Gastroesophageal sphincter (tissue), 4 donors: ENCODE data around the gene SSR4. TPM values are rescaled to one million over a fixed set of nuclear protein-coding genes. Genes with fewer than 3 reads are reported as not detected.

ENCODE experiments used
- ATAC-seq: fragments of 150-250 bp; one replicate; pipeline ENCODE4 v1.9.1; 2016; ENCODE audit warnings: mild to moderate bottlenecking, moderate library complexity
- H3K27ac ChIP-seq, 4 donors: fragments of 200-600 bp; sonication (generic) in 3 of 4; 1 replicate in 3 of 4; 2 replicates in 1 of 4; pipeline ENCODE4 v1.5.1; 2016 to 2019
- H3K27me3 ChIP-seq: fragments of 200-600 bp; sonication (generic); one replicate; pipeline ENCODE4 v1.5.1; 2019
- H3K36me3 ChIP-seq, 2 donors: fragments of 200-600 bp; sonication (generic); one replicate each; pipeline ENCODE4 v1.5.1; 2019; ENCODE audit warnings: control low read depth in 1 of 2
- H3K4me1 ChIP-seq, 3 donors: fragments of 200-600 bp; sonication (generic); 1 replicate in 2 of 3; 2 replicates in 1 of 3; pipeline ENCODE4 v1.5.1; 2016 to 2019; ENCODE audit warnings: control low read depth in 2 of 3
- H3K4me3 ChIP-seq, 2 donors: fragments of 200-600 bp; sonication (generic); one replicate each; pipeline ENCODE4 v1.5.1; 2019; ENCODE audit warnings: mild to moderate bottlenecking in 1 of 2, moderate library complexity in 1 of 2
- H3K9me3 ChIP-seq, 3 donors: fragments of 200-600 bp; sonication (generic); one replicate each; pipeline ENCODE4 v1.5.1; 2017 to 2019; ENCODE audit warnings: control low read depth in 2 of 3
- EP300 ChIP-seq: sonication (generic); formaldehyde crosslinking; IDR thresholded peaks from one replicate; pipeline ENCODE4 v1.6.1; 2017; ENCODE audit warnings: antibody characterized with exemption, mild to moderate bottlenecking
- POLR2A ChIP-seq, 2 donors: fragments of 450-650 bp; IDR thresholded peaks; one replicate each; pipeline ENCODE4 v1.6.1; 2017; ENCODE audit warnings: antibody characterized with exemption in 2 of 2, mild to moderate bottlenecking in 2 of 2, moderate library complexity in 1 of 2
- POLR2AphosphoS5 ChIP-seq: sonication (generic); formaldehyde crosslinking; IDR thresholded peaks from one replicate; pipeline ENCODE4 v1.6.1; 2017; ENCODE audit warnings: antibody characterized with exemption
- WGBS, 2 donors: methylation state at CpG; one replicate each; pipeline ENCODE4 v1.1.5; 2018; ENCODE audit warnings: low coverage in 1 of 2; 5-methylcytosine and 5-hydroxymethylcytosine counted together
- total RNA-seq, 4 donors: library from RNA; depleted of rRNA; stranded (reverse); fragments of >200 nt; gene quantifications; one replicate each; pipeline ENCODE4 v1.1.0, GENCODE V29; 2016
- TF ChIP-seq, protein P1 (sequence below), 4 experiments: fragments of 200-600 bp in 2 of 4; fragments of 450-650 bp in 2 of 4; sonication (generic) in 1 of 4; IDR thresholded peaks; one replicate each; pipeline ENCODE4 v1.5.1; 2017 to 2019; ENCODE audit warnings: antibody characterized with exemption in 4 of 4, mild to moderate bottlenecking in 2 of 4, moderate library complexity in 2 of 4

SSR4 gene
- total RNA-seq, 4 donors from 2014 or later = 75.8 to 126 (median 110) TPM

DNA sequence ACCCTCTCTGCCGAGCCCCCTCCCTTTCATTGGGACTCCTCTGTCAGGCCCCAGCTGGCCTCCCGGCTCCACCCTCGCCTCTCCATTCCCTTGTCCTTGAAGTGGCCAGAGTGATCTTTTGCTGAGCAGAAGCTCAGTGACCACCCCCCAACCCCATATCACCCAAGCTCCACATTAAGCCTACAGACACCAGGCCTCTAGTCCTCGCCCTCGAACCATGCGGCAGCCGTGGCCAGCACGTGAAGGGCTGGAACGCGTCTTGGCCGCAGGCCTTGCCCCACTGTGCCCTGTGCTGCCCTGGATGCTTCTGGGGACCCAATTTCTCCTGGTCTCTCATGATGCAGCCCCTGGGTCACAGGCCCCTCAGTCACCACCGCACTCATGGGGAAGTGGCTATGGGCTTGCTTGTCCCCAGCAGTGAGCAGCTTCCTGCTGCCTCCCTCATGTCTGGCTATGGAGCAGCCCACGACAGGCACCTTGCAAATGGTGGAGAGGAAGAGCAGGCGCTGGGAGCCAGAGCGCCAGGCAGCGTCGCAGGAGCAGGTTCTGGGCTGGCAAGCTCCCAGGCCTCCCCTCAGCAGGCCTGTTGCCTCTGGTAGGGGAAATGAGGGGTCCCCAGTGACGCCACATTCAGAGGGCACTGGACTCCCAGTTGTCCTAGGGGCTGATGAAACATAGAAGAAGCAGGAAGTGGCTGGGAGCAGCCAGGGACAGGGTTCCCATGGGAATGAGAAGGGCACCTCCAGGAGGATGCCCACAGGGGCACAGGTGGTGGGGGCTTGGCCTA, 14.4 kb upstream of the SSR4 start:
- H3K36me3 ChIP-seq = peaks cover 0 to 43% of the 10 kb centered on the region in 2 donors
- H3K9me3 ChIP-seq = no peaks in the 10 kb centered on the region
- peak overlapping the region in 1 of 2 donors; percentile 33 for H3K4me3 ChIP-seq
- no peak for ATAC-seq
- H3K27me3 ChIP-seq = no peaks in the 10 kb centered on the region
- TF ChIP-seq, protein P1, sequence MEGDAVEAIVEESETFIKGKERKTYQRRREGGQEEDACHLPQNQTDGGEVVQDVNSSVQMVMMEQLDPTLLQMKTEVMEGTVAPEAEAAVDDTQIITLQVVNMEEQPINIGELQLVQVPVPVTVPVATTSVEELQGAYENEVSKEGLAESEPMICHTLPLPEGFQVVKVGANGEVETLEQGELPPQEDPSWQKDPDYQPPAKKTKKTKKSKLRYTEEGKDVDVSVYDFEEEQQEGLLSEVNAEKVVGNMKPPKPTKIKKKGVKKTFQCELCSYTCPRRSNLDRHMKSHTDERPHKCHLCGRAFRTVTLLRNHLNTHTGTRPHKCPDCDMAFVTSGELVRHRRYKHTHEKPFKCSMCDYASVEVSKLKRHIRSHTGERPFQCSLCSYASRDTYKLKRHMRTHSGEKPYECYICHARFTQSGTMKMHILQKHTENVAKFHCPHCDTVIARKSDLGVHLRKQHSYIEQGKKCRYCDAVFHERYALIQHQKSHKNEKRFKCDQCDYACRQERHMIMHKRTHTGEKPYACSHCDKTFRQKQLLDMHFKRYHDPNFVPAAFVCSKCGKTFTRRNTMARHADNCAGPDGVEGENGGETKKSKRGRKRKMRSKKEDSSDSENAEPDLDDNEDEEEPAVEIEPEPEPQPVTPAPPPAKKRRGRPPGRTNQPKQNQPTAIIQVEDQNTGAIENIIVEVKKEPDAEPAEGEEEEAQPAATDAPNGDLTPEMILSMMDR (IDR thresholded peaks at IDR 0.05) = no peak
- no peak for TF ChIP-seq EP300
- no peak for TF ChIP-seq POLR2A (IDR thresholded peaks at IDR 0.05)
- no peak for TF ChIP-seq POLR2AphosphoS5
- WGBS, 2 donors = 65% methylated on average over 2 of the region's 18 CpGs; no CpG with 5 or more reads in 1 of the 2 donors
- peaks cover 0 to 28% (median 0%) of the 10 kb centered on the region in 3 donors for H3K4me1 ChIP-seq
- H3K27ac ChIP-seq = peak overlapping the region; percentile 51 to 82 (median 74)

DNA sequence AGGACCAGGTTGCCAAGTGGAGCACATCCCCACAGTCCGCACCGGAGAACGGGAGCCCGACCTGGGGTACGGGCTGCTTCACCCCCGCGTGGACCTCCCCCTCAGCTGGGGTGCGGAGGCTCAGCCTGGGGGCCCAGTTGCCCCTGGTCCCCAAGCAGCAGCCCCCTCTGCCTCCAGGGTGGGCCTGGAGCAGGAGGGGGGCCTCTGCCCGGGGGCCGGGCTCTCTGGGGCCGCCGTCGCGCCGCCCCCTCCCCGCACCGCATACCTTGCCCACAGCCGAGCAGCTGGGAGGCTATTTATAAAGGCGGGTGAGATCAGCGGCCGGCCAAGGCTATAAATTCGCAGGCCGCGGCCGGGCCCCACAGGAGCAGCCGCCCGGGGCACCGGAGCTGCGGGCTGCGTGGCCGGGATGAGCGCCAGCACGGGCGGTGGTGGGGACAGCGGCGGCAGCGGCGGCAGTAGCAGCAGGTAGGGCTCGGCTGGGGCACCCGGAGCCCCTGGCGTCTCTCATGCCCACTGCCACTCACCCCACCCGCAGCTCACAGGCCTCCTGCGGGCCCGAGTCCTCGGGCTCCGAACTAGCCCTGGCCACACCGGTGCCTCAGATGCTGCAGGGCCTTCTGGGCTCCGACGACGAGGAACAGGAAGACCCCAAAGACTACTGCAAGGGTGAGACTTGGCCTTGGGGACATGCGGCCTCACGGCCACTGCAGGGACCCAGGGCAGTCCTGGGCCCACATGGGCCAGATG, 13.6 kb upstream of the SSR4 start, which contains the start of gene SRPK3:
Gene SRPK3, plus strand, starts transcription at position 364 of the 750 bp plus-strand sequence. Its CDS starts 46 bp downstream, at position 410.
- TF ChIP-seq POLR2A (IDR thresholded peaks at IDR 0.05) (no peak), EP300 (no peak), POLR2AphosphoS5 (no peak)
- TF ChIP-seq, protein P1 (IDR thresholded peaks at IDR 0.05) = no peak
- Histone ChIP-seq H3K4me1 (peaks cover 0 to 28% (median 0%) of the 10 kb centered on the region in 3 donors), H3K36me3 (peaks cover 0 to 43% of the 10 kb centered on the region in 2 donors), H3K4me3 (peak within 1 kb of the TSS in 1 of 2 donors; percentile 33), H3K27ac (peak within 1 kb of the TSS; percentile 51 to 82 (median 74)), H3K27me3 (no peaks in the 10 kb centered on the region), H3K9me3 (no peaks in the 10 kb centered on the region)
- WGBS, 2 donors = no CpG with 5 or more reads among the region's 52 CpGs
- peak; percentile 51 for ATAC-seq

DNA sequence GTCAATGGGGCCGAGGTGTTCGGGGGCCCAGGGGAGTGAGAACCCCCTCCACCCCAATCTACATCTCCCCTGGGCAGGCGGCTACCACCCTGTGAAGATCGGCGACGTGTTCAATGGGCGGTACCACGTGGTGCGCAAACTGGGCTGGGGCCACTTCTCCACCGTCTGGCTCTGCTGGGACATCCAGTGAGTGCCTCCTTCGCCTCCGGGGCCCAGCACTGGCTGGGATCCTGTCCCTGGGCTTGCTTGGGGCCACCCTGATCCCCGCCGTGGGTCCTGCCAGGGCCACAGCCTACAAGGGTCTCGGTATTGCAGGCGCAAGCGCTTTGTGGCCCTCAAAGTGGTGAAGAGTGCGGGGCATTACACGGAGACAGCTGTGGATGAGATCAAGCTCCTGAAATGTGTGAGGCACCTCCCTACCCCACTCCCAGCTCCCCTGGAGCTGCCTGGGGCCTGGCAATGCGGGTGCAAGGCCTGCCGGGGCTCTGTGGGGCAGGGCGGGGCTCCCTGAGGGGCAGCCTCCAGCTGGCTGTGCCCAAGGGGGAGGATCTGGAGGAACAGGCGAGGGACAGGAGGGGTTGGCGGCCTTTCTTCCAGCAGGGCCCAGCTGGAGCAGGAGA, 12.9 kb upstream of the SSR4 start:
- TF ChIP-seq EP300 (no peak), POLR2AphosphoS5 (no peak), POLR2A (IDR thresholded peaks at IDR 0.05) (no peak)
- TF ChIP-seq, protein P1 (IDR thresholded peaks at IDR 0.05) = no peak
- Histone ChIP-seq H3K27ac (peak overlapping the region; percentile 51 to 82 (median 74)), H3K27me3 (no peaks in the 10 kb centered on the region), H3K4me3 (no peak overlapping the region), H3K4me1 (peaks cover 0 to 28% (median 0%) of the 10 kb centered on the region in 3 donors), H3K9me3 (no peaks in the 10 kb centered on the region), H3K36me3 (peaks cover 0 to 47% of the 10 kb centered on the region in 2 donors)
- no CpG with 5 or more reads among the region's 24 CpGs for WGBS, 2 donors
- no peak for ATAC-seq

DNA sequence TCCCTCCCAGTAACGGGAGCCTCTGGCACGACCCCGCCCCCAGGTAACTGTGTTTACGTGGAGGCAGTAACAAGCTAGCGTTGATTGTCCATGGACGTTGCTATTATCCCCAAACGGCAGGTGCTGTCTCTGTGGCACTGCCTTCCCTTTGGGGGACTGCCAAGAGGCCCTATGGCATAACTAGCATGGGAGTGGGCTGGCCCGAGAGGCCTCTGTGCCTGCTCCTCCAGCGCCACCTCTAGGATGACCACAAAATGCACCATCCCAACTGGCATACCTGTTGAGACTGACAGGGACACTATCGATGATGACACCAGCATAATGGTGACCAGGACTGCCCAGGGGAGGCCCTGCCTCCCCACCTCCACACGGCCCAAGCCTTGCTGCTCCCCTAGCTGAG, 12.2 kb upstream of the SSR4 start:
- Histone ChIP-seq H3K4me3 (no peak overlapping the region), H3K9me3 (no peaks in the 10 kb centered on the region), H3K27ac (peak overlapping the region in 2 of 4 donors; percentile 75 to 82), H3K36me3 (peaks cover 0 to 49% of the 10 kb centered on the region in 2 donors), H3K27me3 (no peaks in the 10 kb centered on the region), H3K4me1 (peaks cover 0 to 28% (median 0%) of the 10 kb centered on the region in 3 donors)
- ATAC-seq = no peak
- TF ChIP-seq POLR2A (IDR thresholded peaks at IDR 0.05) (no peak), EP300 (no peak), POLR2AphosphoS5 (no peak)
- TF ChIP-seq, protein P1 (IDR thresholded peaks at IDR 0.05) = no peak
- 63% methylated on average over 2 of the region's 11 CpGs; no CpG with 5 or more reads in 1 of the 2 donors for WGBS, 2 donors
